HepG2 (cell line): Measurements from ENCODE around the gene CCDC73. TPM values are rescaled to one million over a fixed set of nuclear protein-coding genes. Genes with fewer than 3 reads are reported as not detected.

Experiments used
- ATF7 ChIP-seq, 2 experiments: fragments of 450-650 bp in 1 of 2; sonication (generic) in 1 of 2; formaldehyde crosslinking in 1 of 2; IDR thresholded peaks; 2 replicates each; pipeline versions ENCODE4 v1.4.0 to v1.6.1; 2016 to 2020; ENCODE audit warnings: antibody characterized with exemption in 1 of 2, mild to moderate bottlenecking in 1 of 2, missing genetic modification reagents in 1 of 2
- GFI1 ChIP-seq: sonication (generic); formaldehyde crosslinking; IDR thresholded peaks from 2 replicates; pipeline ENCODE4 v1.5.0; 2020; ENCODE audit warnings: missing genetic modification reagents, mild to moderate bottlenecking, borderline replicate concordance
- GTF2F1 ChIP-seq: fragments of 150-350 bp; IDR thresholded peaks from 2 replicates; pipeline ENCODE4 v1.6.1; 2014; ENCODE audit warnings: low read length
- KLF16 ChIP-seq, 2 experiments: sonication (generic) in 1 of 2; formaldehyde crosslinking in 1 of 2; IDR thresholded peaks; 2 replicates each; pipeline versions ENCODE4 v1.6.1 to v1.8.0; 2016 to 2023; ENCODE audit warnings: missing genetic modification reagents in 2 of 2, missing compliant biosample characterization in 1 of 2
- MEF2D ChIP-seq: sonication (generic); formaldehyde crosslinking; IDR thresholded peaks from 2 replicates; pipeline ENCODE4 v1.5.1; 2020; ENCODE audit warnings: mild to moderate bottlenecking, missing genetic modification reagents
- NBN ChIP-seq: fragments of 450-650 bp; conservative IDR thresholded peaks from 2 replicates; pipeline ENCODE4 v1.6.1; 2017
- NFKB2 ChIP-seq: sonication (generic); formaldehyde crosslinking; IDR thresholded peaks from 2 replicates; pipeline ENCODE4 v1.4.0; 2020; ENCODE audit warnings: missing genetic modification reagents, borderline replicate concordance
- NR3C1 ChIP-seq: sonication (generic); formaldehyde crosslinking; IDR thresholded peaks from 2 replicates; pipeline ENCODE4 v1.4.0; 2020; ENCODE audit warnings: missing genetic modification reagents
- PATZ1 ChIP-seq: sonication (generic); formaldehyde crosslinking; IDR thresholded peaks from 2 replicates; pipeline ENCODE4 v1.4.0; 2020; ENCODE audit warnings: missing genetic modification reagents
- PHF21A ChIP-seq: sonication (generic); formaldehyde crosslinking; IDR thresholded peaks from 2 replicates; pipeline ENCODE4 v1.5.0; 2020; ENCODE audit warnings: mild to moderate bottlenecking, missing genetic modification reagents
- POLR2AphosphoS2 ChIP-seq: IDR thresholded peaks from 2 replicates; pipeline ENCODE4 v1.6.1; 2011; ENCODE audit warnings: low read depth, low read length, improper control_type of control experiment
- SALL2 ChIP-seq: sonication (generic); formaldehyde crosslinking; IDR thresholded peaks from 2 replicates; pipeline ENCODE4 v1.8.1; 2023; ENCODE audit warnings: mild to moderate bottlenecking, missing genetic modification reagents, inconsistent platforms
- TARDBP ChIP-seq: sonication (generic); formaldehyde crosslinking; IDR thresholded peaks from 2 replicates; pipeline ENCODE4 v1.8.0; 2022; ENCODE audit warnings: mild to moderate bottlenecking, missing genetic modification reagents
- ZFYVE20 ChIP-seq: sonication (generic); formaldehyde crosslinking; IDR thresholded peaks from 2 replicates; pipeline ENCODE4 v1.8.0; 2023; ENCODE audit warnings: low read depth, mild to moderate bottlenecking, moderate library complexity, missing genetic modification reagents, borderline replicate concordance
- ZMAT3 ChIP-seq: sonication (generic); formaldehyde crosslinking; conservative IDR thresholded peaks from 2 replicates; pipeline ENCODE4 v1.7.0; 2021; ENCODE audit warnings: missing genetic modification reagents
- ZNF530 ChIP-seq: sonication (generic); formaldehyde crosslinking; IDR thresholded peaks from 2 replicates; pipeline ENCODE4 v1.5.0; 2020; ENCODE audit warnings: low read depth, mild to moderate bottlenecking, missing genetic modification reagents
- ZNF556 ChIP-seq: sonication (generic); formaldehyde crosslinking; IDR thresholded peaks from 2 replicates; pipeline ENCODE4 v1.4.0; 2020; ENCODE audit warnings: mild to moderate bottlenecking, missing genetic modification reagents, borderline replicate concordance
- ZNF652 ChIP-seq: IDR thresholded peaks from 2 replicates; pipeline ENCODE4 v1.6.1; 2016; ENCODE audit warnings: low read depth, borderline replicate concordance
- ZNF784 ChIP-seq: sonication (generic); formaldehyde crosslinking; IDR thresholded peaks from 2 replicates; pipeline ENCODE4 v1.5.1; 2020; ENCODE audit warnings: missing genetic modification reagents, mild to moderate bottlenecking, borderline replicate concordance
- ZNF792 ChIP-seq: IDR thresholded peaks from 2 replicates; pipeline ENCODE4 v1.6.1; 2016
- polyA plus RNA-seq, 8 experiments: library from polyadenylated mRNA; depleted of rRNA in 3 of 8; stranded (reverse) in 7 of 8; unstranded in 1 of 8; fragments of >200 nt; fragmentation: Illumina TruSeq in 4 of 8; extraction: Trizol in 4 of 8; gene quantifications; 2 replicates each; pipeline versions ENCODE4 v1.2.1 to v1.2.3, GENCODE V29; 2011 to 2016; ENCODE audit warnings: low read depth in 4 of 8, missing spikeins in 1 of 8, mixed read lengths in 1 of 8; ENCODE audit not compliant: insufficient read depth in 1 of 8
- total RNA-seq, 5 experiments: library from RNA; depleted of rRNA; stranded (reverse); fragments of >200 nt; fragmentation: Illumina TruSeq; extraction: Trizol; gene quantifications; 2 replicates each; pipeline ENCODE4 v1.2.3, GENCODE V29; 2016; ENCODE audit warnings: low read depth in 1 of 5
- TF ChIP-seq, protein P1 (sequence below): sonication (generic); formaldehyde crosslinking; IDR thresholded peaks from 2 replicates; pipeline ENCODE4 v1.4.0; 2020; ENCODE audit warnings: missing genetic modification reagents, borderline replicate concordance
- TF ChIP-seq, protein P2 (sequence below): sonication (generic); formaldehyde crosslinking; conservative IDR thresholded peaks from 2 replicates; pipeline ENCODE4 v1.4.0; 2020; ENCODE audit warnings: missing genetic modification reagents

CCDC73 gene
- total and polyA plus RNA-seq, 2 of the 13 experiments (the other 11 are each of a cell fraction or from before 2014, with no cell fraction given) = 0.01 to 0.11 TPM

DNA sequence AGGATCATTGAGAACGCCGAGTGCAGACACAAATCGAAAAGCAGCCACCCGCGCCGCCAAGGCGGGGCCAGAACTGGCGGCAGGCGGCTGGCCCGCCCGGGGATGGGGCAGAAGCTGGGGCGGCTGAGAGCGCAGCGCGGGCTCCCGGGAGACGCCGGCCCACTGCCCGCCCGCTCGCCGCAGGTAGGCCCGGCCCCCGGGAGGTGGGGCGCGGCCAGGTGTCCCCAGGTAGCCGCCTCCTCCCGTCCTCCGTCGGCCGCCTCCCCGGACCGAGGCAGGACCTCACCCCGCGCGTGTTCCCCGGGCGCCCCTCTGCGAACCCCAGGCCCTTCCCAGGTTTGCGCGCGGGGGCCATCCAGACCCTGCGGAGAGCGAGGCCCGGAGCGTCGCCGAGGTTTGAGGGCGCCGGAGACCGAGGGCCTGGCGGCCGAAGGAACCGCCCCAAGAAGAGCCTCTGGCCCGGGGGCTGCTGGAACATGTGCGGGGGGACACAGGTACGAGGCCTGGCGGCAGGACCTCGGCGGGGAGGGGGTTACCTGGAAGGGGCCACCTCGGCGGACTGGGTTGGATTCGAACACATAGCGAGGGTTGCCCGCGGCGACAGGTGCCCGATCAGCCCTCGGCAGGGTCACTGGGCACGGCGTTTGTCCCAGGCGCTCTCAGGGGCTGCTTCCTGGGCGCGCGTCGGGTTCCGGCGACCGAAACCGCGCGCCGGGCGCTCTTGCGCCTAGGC is 35.4 kb upstream of the CCDC73 start, which contains the start of gene PRRG4 (continued):
- TF ChIP-seq, protein P1, sequence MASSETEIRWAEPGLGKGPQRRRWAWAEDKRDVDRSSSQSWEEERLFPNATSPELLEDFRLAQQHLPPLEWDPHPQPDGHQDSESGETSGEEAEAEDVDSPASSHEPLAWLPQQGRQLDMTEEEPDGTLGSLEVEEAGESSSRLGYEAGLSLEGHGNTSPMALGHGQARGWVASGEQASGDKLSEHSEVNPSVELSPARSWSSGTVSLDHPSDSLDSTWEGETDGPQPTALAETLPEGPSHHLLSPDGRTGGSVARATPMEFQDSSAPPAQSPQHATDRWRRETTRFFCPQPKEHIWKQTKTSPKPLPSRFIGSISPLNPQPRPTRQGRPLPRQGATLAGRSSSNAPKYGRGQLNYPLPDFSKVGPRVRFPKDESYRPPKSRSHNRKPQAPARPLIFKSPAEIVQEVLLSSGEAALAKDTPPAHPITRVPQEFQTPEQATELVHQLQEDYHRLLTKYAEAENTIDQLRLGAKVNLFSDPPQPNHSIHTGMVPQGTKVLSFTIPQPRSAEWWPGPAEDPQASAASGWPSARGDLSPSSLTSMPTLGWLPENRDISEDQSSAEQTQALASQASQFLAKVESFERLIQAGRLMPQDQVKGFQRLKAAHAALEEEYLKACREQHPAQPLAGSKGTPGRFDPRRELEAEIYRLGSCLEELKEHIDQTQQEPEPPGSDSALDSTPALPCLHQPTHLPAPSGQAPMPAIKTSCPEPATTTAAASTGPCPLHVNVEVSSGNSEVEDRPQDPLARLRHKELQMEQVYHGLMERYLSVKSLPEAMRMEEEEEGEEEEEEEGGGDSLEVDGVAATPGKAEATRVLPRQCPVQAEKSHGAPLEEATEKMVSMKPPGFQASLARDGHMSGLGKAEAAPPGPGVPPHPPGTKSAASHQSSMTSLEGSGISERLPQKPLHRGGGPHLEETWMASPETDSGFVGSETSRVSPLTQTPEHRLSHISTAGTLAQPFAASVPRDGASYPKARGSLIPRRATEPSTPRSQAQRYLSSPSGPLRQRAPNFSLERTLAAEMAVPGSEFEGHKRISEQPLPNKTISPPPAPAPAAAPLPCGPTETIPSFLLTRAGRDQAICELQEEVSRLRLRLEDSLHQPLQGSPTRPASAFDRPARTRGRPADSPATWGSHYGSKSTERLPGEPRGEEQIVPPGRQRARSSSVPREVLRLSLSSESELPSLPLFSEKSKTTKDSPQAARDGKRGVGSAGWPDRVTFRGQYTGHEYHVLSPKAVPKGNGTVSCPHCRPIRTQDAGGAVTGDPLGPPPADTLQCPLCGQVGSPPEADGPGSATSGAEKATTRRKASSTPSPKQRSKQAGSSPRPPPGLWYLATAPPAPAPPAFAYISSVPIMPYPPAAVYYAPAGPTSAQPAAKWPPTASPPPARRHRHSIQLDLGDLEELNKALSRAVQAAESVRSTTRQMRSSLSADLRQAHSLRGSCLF (CRISPR knock-in tag) = no peak
- TF ChIP-seq ZMAT3 (CRISPR knock-in tag) (no peak), ATF7 (IDR thresholded peaks at IDR 0.05) (no peak), ATF7 (CRISPR knock-in tag; IDR thresholded peaks at IDR 0.05) (no peak), ZNF530 (CRISPR knock-in tag) (no peak), NFKB2 (CRISPR knock-in tag) (no peak), NR3C1 (CRISPR knock-in tag) (no peak), SALL2 (CRISPR knock-in tag) (no peak), PATZ1 (no peak), ZFYVE20 (no peak), TARDBP (no peak), ZNF556 (no peak; the same call in 1 of the 2 replicates), ZNF792 (CRISPR knock-in tag) (no peak), PHF21A (0 out of 2 replicates have a peak, but pooled peaks have one; percentile 5), KLF16 (CRISPR knock-in tag; IDR thresholded peaks at IDR 0.05) (0 out of 4 replicates have a peak, but pooled peaks of 1 of the 2 experiments have one; percentile 65), ZNF652 (CRISPR knock-in tag) (no peak), ZNF784 (CRISPR knock-in tag) (no peak), POLR2AphosphoS2 (no peak), MEF2D (CRISPR knock-in tag) (no peak), GTF2F1 (no peak), GFI1 (no peak), NBN (no peak)
- TF ChIP-seq, protein P2, sequence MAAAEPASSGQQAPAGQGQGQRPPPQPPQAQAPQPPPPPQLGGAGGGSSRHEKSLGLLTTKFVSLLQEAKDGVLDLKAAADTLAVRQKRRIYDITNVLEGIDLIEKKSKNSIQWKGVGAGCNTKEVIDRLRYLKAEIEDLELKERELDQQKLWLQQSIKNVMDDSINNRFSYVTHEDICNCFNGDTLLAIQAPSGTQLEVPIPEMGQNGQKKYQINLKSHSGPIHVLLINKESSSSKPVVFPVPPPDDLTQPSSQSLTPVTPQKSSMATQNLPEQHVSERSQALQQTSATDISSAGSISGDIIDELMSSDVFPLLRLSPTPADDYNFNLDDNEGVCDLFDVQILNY (CRISPR knock-in tag) = no peak
